RWPE2 (cell line): ENCODE results near the gene ALG12.
A peak's percentile ranks its signal among the peaks of the same experiment; 100 is the strongest.

Experiments used
- ATAC-seq: fragments of 200-7000 bp; cut with Tn5 transposase; 3 replicates; pipeline ENCODE4 v1.9.1; 2021; ENCODE audit warnings: low read depth
- DNase-seq: peaks from one replicate; pipeline ENCODE4 v3.0.0-alpha.2; 2020; ENCODE audit warnings: low spot score
- H3K27ac ChIP-seq: fragments of 450-650 bp; 2 replicates; pipeline ENCODE4 v1.5.1; 2017; ENCODE audit warnings: mild to moderate bottlenecking; ENCODE audit not compliant: poor library complexity, severe bottlenecking
- H3K27me3 ChIP-seq: fragments of 250-450 bp; sonication (Bioruptor Pico); 2 replicates; pipeline ENCODE4 v1.5.1; 2021; ENCODE audit warnings: mild to moderate bottlenecking, moderate library complexity; ENCODE audit not compliant: insufficient read depth, poor library complexity, severe bottlenecking
- H3K36me3 ChIP-seq: fragments of 250-450 bp; sonication (Bioruptor Pico); 2 replicates; pipeline ENCODE4 v1.5.1; 2020; ENCODE audit warnings: low read depth, mild to moderate bottlenecking, moderate library complexity
- H3K4me1 ChIP-seq: fragments of 250-450 bp; sonication (Bioruptor Pico); 2 replicates; pipeline ENCODE4 v1.5.1; 2021; ENCODE audit warnings: mild to moderate bottlenecking, moderate library complexity; ENCODE audit not compliant: insufficient read depth, poor library complexity, severe bottlenecking
- H3K4me3 ChIP-seq: fragments of 250-450 bp; sonication (Bioruptor Pico); 2 replicates; pipeline ENCODE4 v1.5.1; 2021; ENCODE audit warnings: mild to moderate bottlenecking, moderate library complexity; ENCODE audit not compliant: severe bottlenecking
- H3K9me3 ChIP-seq: fragments of 250-450 bp; sonication (Bioruptor Pico); 2 replicates; pipeline ENCODE4 v1.5.1; 2021; ENCODE audit warnings: mild to moderate bottlenecking, moderate library complexity; ENCODE audit not compliant: severe bottlenecking
- CTCF ChIP-seq: fragments of 450-650 bp; IDR thresholded peaks from one replicate; pipeline ENCODE4 v1.5.1; 2017; ENCODE audit warnings: mild to moderate bottlenecking, moderate library complexity; ENCODE audit not compliant: poor library complexity, severe bottlenecking

The ALG12 gene

GRCh38 chr22:49921508-49922278, 3.5 kb upstream of the ALG12 start:
- Histone ChIP-seq H3K36me3 (peaks cover 24% of the 10 kb centered on the region), H3K9me3 (no peaks in the 10 kb centered on the region), H3K27ac (no peak overlapping the region), H3K4me3 (no peak overlapping the region), H3K4me1 (no peaks in the 10 kb centered on the region), H3K27me3 (no peaks in the 10 kb centered on the region)
- ATAC-seq (no peak), DNase-seq (peak; percentile 47)
- TF ChIP-seq CTCF = no peak

GRCh38 chr22:49920859-49921258, 2.6 kb upstream of the ALG12 start:
- Histone ChIP-seq H3K9me3 (no peaks in the 10 kb centered on the region), H3K36me3 (peaks cover 33% of the 10 kb centered on the region), H3K4me1 (no peaks in the 10 kb centered on the region), H3K4me3 (no peak overlapping the region), H3K27ac (no peak overlapping the region), H3K27me3 (no peaks in the 10 kb centered on the region)
- no peak for TF ChIP-seq CTCF
- ATAC-seq (no peak), DNase-seq (peak; percentile 45)

- H3K4me3 ChIP-seq = peak overlapping the region; percentile 81
- ATAC-seq = no peak
- H3K36me3 ChIP-seq = peaks cover 41% of the 10 kb centered on the region
- TF ChIP-seq CTCF = no peak
- peak overlapping the region; percentile 75 for H3K27ac ChIP-seq
- no peaks in the 10 kb centered on the region for H3K4me1 ChIP-seq
- no peaks in the 10 kb centered on the region for H3K27me3 ChIP-seq
- peak; percentile 50 for DNase-seq
- H3K9me3 ChIP-seq = no peaks in the 10 kb centered on the region
These were observed 958 bp upstream of the ALG12 start for GRCh38 chr22:49918911-49919881.

- peaks cover 55% of the 10 kb centered on the region for H3K36me3 ChIP-seq
- no peak for TF ChIP-seq CTCF
These were observed 1.4 kb downstream of the ALG12 start for GRCh38 chr22:49916831-49917230.

More at GRCh38 chr22:49916831-49917230, 1.4 kb downstream of the ALG12 start:
- Histone ChIP-seq H3K4me3 (peak overlapping the region; percentile 81), H3K27ac (no peak overlapping the region), H3K27me3 (no peaks in the 10 kb centered on the region), H3K4me1 (no peaks in the 10 kb centered on the region), H3K9me3 (no peaks in the 10 kb centered on the region)
- ATAC-seq (no peak), DNase-seq (no peak)
